SKM-1 treated with dmso at 0.1 percent for 144 hours (cell line): ENCODE measurements around the gene ALDH1A3.

Experiments
- DNase-seq: peaks from one replicate; lab custom pipeline; 2025; ENCODE audit not compliant: unreplicated experiment; lab: John Stamatoyannopoulos, UW

The ALDH1A3 gene

GRCh38 chr15:100901296-100901695 is 21.7 kb downstream of the ALDH1A3 start:
- no peak for DNase-seq

- no peak for DNase-seq
Measured at GRCh38 chr15:100901702-100902435, 22.2 kb downstream of the ALDH1A3 start.

- no peak for DNase-seq
Measured at GRCh38 chr15:100902436-100903167, 23.0 kb downstream of the ALDH1A3 start.

GRCh38 chr15:100903168-100903554 is 23.5 kb downstream of the ALDH1A3 start:
- DNase-seq, result no peak

GRCh38 chr15:100905850-100906249 is 26.2 kb downstream of the ALDH1A3 start:
- DNase-seq, result no peak

- DNase-seq, result no peak
Measured at GRCh38 chr15:100908466-100908865, 28.8 kb downstream of the ALDH1A3 start.

- no peak for DNase-seq
Measured at GRCh38 chr15:100909565-100909964, 29.9 kb downstream of the ALDH1A3 start.

- no peak for DNase-seq
Measured at GRCh38 chr15:100909989-100910955, 30.6 kb downstream of the ALDH1A3 start.

- DNase-seq, result no peak
Measured at GRCh38 chr15:100911086-100911485, 31.5 kb downstream of the ALDH1A3 start.

GRCh38 chr15:100913961-100914360 is 34.3 kb downstream of the ALDH1A3 start:
- no peak for DNase-seq

GRCh38 chr15:100914876-100915275 is 35.2 kb downstream of the ALDH1A3 start:
- no peak for DNase-seq

- peak; percentile 82 for DNase-seq
Measured at GRCh38 chr15:100918034-100918689, 38.5 kb downstream of the ALDH1A3 start.

GRCh38 chr15:100918690-100919480 is 39.3 kb downstream of the ALDH1A3 start, which contains the start of gene LRRK1:
Gene LRRK1 (plus strand): TSS chr15:100919357. CDS start chr15:100924633, 5,276 bp downstream.
- peak; percentile 49 for DNase-seq

GRCh38 chr15:100919481-100920405 is 40.1 kb downstream of the ALDH1A3 start:
- DNase-seq, result no peak

- DNase-seq, result no peak
Measured at GRCh38 chr15:100920516-100921135, 41.0 kb downstream of the ALDH1A3 start.

- peak; percentile 40 for DNase-seq
Measured at GRCh38 chr15:100922192-100923040, 42.8 kb downstream of the ALDH1A3 start.

- DNase-seq, result no peak
Measured at GRCh38 chr15:100923076-100923475, 43.4 kb downstream of the ALDH1A3 start.
